SK-N-SH (cell line): ENCODE measurements around the gene ING5. TPM values are rescaled to one million over a fixed set of nuclear protein-coding genes. Genes with fewer than 3 reads are reported as not detected.

Experiments used
- CTCF ChIA-PET: fragments of 300-600, 350-600 bp; formaldehyde crosslinking; extraction: SDS; loops from one replicate; lab custom pipeline; 2021; lab: Yijun Ruan, JAX
- POLR2A ChIA-PET: fragments of 350-600 bp; sonication (Branson Sonifier 250); formaldehyde crosslinking; extraction: SDS; loops from one replicate; lab custom pipeline; 2020; ENCODE audit warnings: antibody characterized with exemption, inconsistent platforms; lab: Yijun Ruan, JAX
- DNase-seq: peaks from one replicate; pipeline ENCODE4 v3.0.0; 2012
- H2AFZ ChIP-seq: fragments of 200-600 bp; sonication (generic); 2 replicates; pipeline ENCODE4 v1.8.1; 2016; ENCODE audit warnings: antibody characterized with exemption, mild to moderate bottlenecking, low read depth
- H3F3A ChIP-seq: fragments of 200-600 bp; sonication (generic); replicated peaks from 2 replicates; pipeline ENCODE3; 2016; ENCODE audit warnings: antibody characterized with exemption, mild to moderate bottlenecking; ENCODE audit not compliant: insufficient read depth
- H3K27ac ChIP-seq, 2 experiments: fragments of 200-500 bp in 1 of 2; fragments of 200-600 bp in 1 of 2; sonication (Bioruptor generic) in 1 of 2; sonication (generic), shearing (Covaris generic) in 1 of 2; 2 replicates each; pipeline versions ENCODE4 v1.5.1 to v1.6.1; 2014 to 2016; ENCODE audit warnings: low read depth in 2 of 2, inconsistent platforms in 1 of 2, low read length in 1 of 2, mild to moderate bottlenecking in 1 of 2, mixed read lengths in 1 of 2
- H3K27me3 ChIP-seq: fragments of 200-600 bp; sonication (generic), shearing (Covaris generic); 2 replicates; pipeline ENCODE4 v1.6.1; 2016; ENCODE audit warnings: mixed run types; ENCODE audit not compliant: insufficient read depth
- H3K36me3 ChIP-seq, 2 experiments: fragments of 200-500 bp in 1 of 2; fragments of 200-600 bp in 1 of 2; sonication (Bioruptor generic) in 1 of 2; sonication (generic) in 1 of 2; replicated peaks in 1 of 2; 2 replicates each; pipeline versions ENCODE3 to v1.5.1; 2014 to 2016; ENCODE audit warnings: low read length in 1 of 2, mild to moderate bottlenecking in 1 of 2; ENCODE audit not compliant: insufficient read depth in 2 of 2, control insufficient read depth in 1 of 2
- H3K4me1 ChIP-seq, 2 experiments: fragments of 200-500 bp in 1 of 2; fragments of 200-600 bp in 1 of 2; sonication (Bioruptor generic) in 1 of 2; sonication (generic), shearing (Covaris generic) in 1 of 2; 2 replicates each; pipeline versions ENCODE4 v1.5.1 to v1.6.1; 2014 to 2016; ENCODE audit warnings: low read depth in 1 of 2, low read length in 1 of 2, mixed run types in 1 of 2; ENCODE audit not compliant: insufficient read depth in 2 of 2, control insufficient read depth in 1 of 2
- H3K4me2 ChIP-seq: fragments of 200-600 bp; sonication (generic), shearing (Covaris generic); 2 replicates; pipeline ENCODE4 v1.6.1; 2017; ENCODE audit warnings: mixed run types
- H3K4me3 ChIP-seq, 2 experiments: fragments of 200-500 bp in 1 of 2; fragments of 200-600 bp in 1 of 2; sonication (Bioruptor generic) in 1 of 2; sonication (generic), shearing (Covaris generic) in 1 of 2; 2 replicates each; pipeline versions ENCODE4 v1.5.1 to v1.8.1; 2014 to 2016; ENCODE audit warnings: low read depth in 2 of 2, inconsistent platforms in 1 of 2, low read length in 1 of 2, mild to moderate bottlenecking in 1 of 2, mixed read lengths in 1 of 2, moderate library complexity in 1 of 2
- H3K79me2 ChIP-seq: fragments of 200-600 bp; sonication (generic); 2 replicates; pipeline ENCODE4 v1.8.1; 2017; ENCODE audit warnings: mild to moderate bottlenecking; ENCODE audit not compliant: insufficient read depth
- H3K9ac ChIP-seq: fragments of 200-600 bp; sonication (generic); 2 replicates; pipeline ENCODE4 v1.6.1; 2017; ENCODE audit warnings: mixed run types
- H3K9me2 ChIP-seq: fragments of 200-600 bp; sonication (generic); 2 replicates; pipeline ENCODE4 v1.6.1; 2017; ENCODE audit warnings: mixed run types
- H3K9me3 ChIP-seq: fragments of 200-600 bp; sonication (generic); 2 replicates; pipeline ENCODE4 v1.6.1; 2017; ENCODE audit warnings: mixed run types, mild to moderate bottlenecking, moderate library complexity
- H4K20me1 ChIP-seq: fragments of 200-600 bp; sonication (generic); 2 replicates; pipeline ENCODE4 v1.6.1; 2017; ENCODE audit warnings: mild to moderate bottlenecking, mixed run types; ENCODE audit not compliant: insufficient read depth
- CTCF ChIP-seq: fragments of 200-600 bp; sonication (generic); IDR thresholded peaks from 2 replicates; pipeline ENCODE4 v1.6.1; 2017; ENCODE audit warnings: antibody characterized with exemption, mild to moderate bottlenecking, moderate library complexity
- FOSL2 ChIP-seq: IDR thresholded peaks from 2 replicates; pipeline ENCODE4 v1.4.0; 2012; ENCODE audit warnings: low read depth, mild to moderate bottlenecking, moderate library complexity, borderline replicate concordance
- FOXJ3 ChIP-seq: sonication (generic); formaldehyde crosslinking; IDR thresholded peaks from 2 replicates; pipeline ENCODE4 v1.5.1; 2020; ENCODE audit warnings: mild to moderate bottlenecking, missing genetic modification reagents
- MEF2A ChIP-seq: IDR thresholded peaks from 2 replicates; pipeline ENCODE4 v1.4.0; 2012; ENCODE audit warnings: low read depth, borderline replicate concordance
- PBX3 ChIP-seq: IDR thresholded peaks from 2 replicates; pipeline ENCODE4; 2012
- POLR2AphosphoS5 ChIP-seq: IDR thresholded peaks from 2 replicates; pipeline ENCODE4 v1.6.1; 2012; ENCODE audit warnings: low read depth, low read length
- TAF1 ChIP-seq: IDR thresholded peaks from 2 replicates; pipeline ENCODE4 v1.6.1; 2012; ENCODE audit warnings: low read depth, mild to moderate bottlenecking, low read length, moderate library complexity, borderline replicate concordance
- WGBS: methylation state at CpG from one replicate; pipeline ENCODE4 v1.1.6; 2017; ENCODE audit warnings: low lambda C conversion rate; 5-methylcytosine and 5-hydroxymethylcytosine counted together
- polyA plus RNA-seq, 3 experiments: library from polyadenylated mRNA; depleted of rRNA; stranded (reverse); fragments of >200 nt; gene quantifications; 2 replicates each; pipeline ENCODE4 v1.2.3, GENCODE V29; 2012
- TF ChIP-seq, protein P1 (sequence below): fragments of 150-350 bp; IDR thresholded peaks from 2 replicates; pipeline ENCODE4 v1.6.1; 2017; ENCODE audit warnings: antibody characterized with exemption, low read length, low read depth, borderline replicate concordance

ING5 gene
- polyA plus RNA-seq, 1 of the 3 experiments (the other 2 are of a cell fraction) = 56.3 TPM

GRCh38 chr2:241653210-241653750 lies 48.6 kb upstream of the ING5 start:
- H3K9me3 ChIP-seq = no peaks in the 10 kb centered on the region
- H3K27ac ChIP-seq = no peak overlapping the region
- WGBS = 94% methylated on average over 10 of the region's 13 CpGs
- peaks cover 28% of the 10 kb centered on the region for H4K20me1 ChIP-seq
- CTCF ChIA-PET = interaction anchor here (1.4 kb wide), 1 partner anchor 21 kb away, joined by 3 read pairs; no protein-coding TSS in a partner anchor
- no peaks in the 10 kb centered on the region for H3K9me2 ChIP-seq
- H3K27me3 ChIP-seq = no peaks in the 10 kb centered on the region
- H3K4me1 ChIP-seq = no peaks in the 10 kb centered on the region; a peak in 1 of 4 replicates
- peaks cover 43% of the 10 kb centered on the region for H3K79me2 ChIP-seq
- H3K9ac ChIP-seq = no peak overlapping the region
- peaks cover 12 to 48% of the 10 kb centered on the region in 2 experiments for H3K36me3 ChIP-seq
- H2AFZ ChIP-seq = no peak overlapping the region
- POLR2A ChIA-PET = no interaction called here
- no peak overlapping the region for H3K4me3 ChIP-seq
- H3F3A ChIP-seq = no peaks in the 10 kb centered on the region
- no peak overlapping the region for H3K4me2 ChIP-seq
- no peak for DNase-seq
- TF ChIP-seq, protein P1, sequence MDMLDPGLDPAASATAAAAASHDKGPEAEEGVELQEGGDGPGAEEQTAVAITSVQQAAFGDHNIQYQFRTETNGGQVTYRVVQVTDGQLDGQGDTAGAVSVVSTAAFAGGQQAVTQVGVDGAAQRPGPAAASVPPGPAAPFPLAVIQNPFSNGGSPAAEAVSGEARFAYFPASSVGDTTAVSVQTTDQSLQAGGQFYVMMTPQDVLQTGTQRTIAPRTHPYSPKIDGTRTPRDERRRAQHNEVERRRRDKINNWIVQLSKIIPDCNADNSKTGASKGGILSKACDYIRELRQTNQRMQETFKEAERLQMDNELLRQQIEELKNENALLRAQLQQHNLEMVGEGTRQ = no peak
- TF ChIP-seq FOSL2 = no peak
- no peak for TF ChIP-seq CTCF
- no peak for TF ChIP-seq FOXJ3 (CRISPR knock-in tag)

- no peaks in the 10 kb centered on the region for H3K9me2 ChIP-seq
- no peaks in the 10 kb centered on the region for H3K4me1 ChIP-seq
- no peaks in the 10 kb centered on the region for H3F3A ChIP-seq
- no peak overlapping the region for H3K4me2 ChIP-seq
- DNase-seq = no peak
- peaks cover 20% of the 10 kb centered on the region; the same call in 1 of the 2 replicates for H4K20me1 ChIP-seq
- CTCF ChIA-PET = interaction anchor here (1.4 to 1.6 kb wide), 2 partner anchors 11 to 22 kb away, joined by 3 to 4 read pairs; no protein-coding TSS in a partner anchor
- peaks cover 17 to 57% of the 10 kb centered on the region in 2 experiments for H3K36me3 ChIP-seq
- TF ChIP-seq MEF2A (no peak), TAF1 (no peak), POLR2AphosphoS5 (no peak), PBX3 (no peak)
- H3K9ac ChIP-seq = no peak overlapping the region
- no peak overlapping the region for H2AFZ ChIP-seq
- H3K27ac ChIP-seq = no peak overlapping the region
- no peak overlapping the region for H3K4me3 ChIP-seq
- H3K79me2 ChIP-seq = peaks cover 31% of the 10 kb centered on the region; the same call in 1 of the 2 replicates
- H3K9me3 ChIP-seq = no peaks in the 10 kb centered on the region
- 94% methylated on average over 12 of the region's 12 CpGs for WGBS
- POLR2A ChIA-PET = no interaction called here
- no peaks in the 10 kb centered on the region for H3K27me3 ChIP-seq
These were observed 47.3 kb upstream of the ING5 start for GRCh38 chr2:241654551-241654950.
